Activated naive CD4-positive, alpha-beta T cell treated with anti-CD3 and anti-CD28 coated beads, Interleukin-2, amount 50 U/mL, for 24 hours (primary cell): ENCODE results near the gene CLCN6.
"Not testable (repeated sequence)": the region's sequence is repeated elsewhere in the genome, so short reads cannot be mapped to it uniquely, and the experiment has no call there.

Experiments used
- H3K27ac Mint-ChIP-seq: one replicate; pipeline ENCODE4 v1.8.0; 2021; ENCODE audit warnings: mild to moderate bottlenecking, mixed read lengths
- H3K27me3 Mint-ChIP-seq: one replicate; pipeline ENCODE4 v1.8.0; 2021; ENCODE audit warnings: mixed read lengths
- H3K36me3 Mint-ChIP-seq: one replicate; pipeline ENCODE4 v1.8.0; 2021; ENCODE audit warnings: mixed read lengths
- H3K4me1 Mint-ChIP-seq: one replicate; pipeline ENCODE4 v1.8.0; 2021; ENCODE audit warnings: mixed read lengths
- H3K4me3 Mint-ChIP-seq: one replicate; pipeline ENCODE4 v1.8.0; 2021; ENCODE audit warnings: mild to moderate bottlenecking, mixed read lengths
- H3K9me3 Mint-ChIP-seq: one replicate; pipeline ENCODE4 v1.8.0; 2021; ENCODE audit warnings: mixed read lengths

Gene CLCN6

GRCh38 chr1:11800391-11800755 lies 5.6 kb upstream of the CLCN6 start:
- no peak overlapping the region for H3K27ac Mint-ChIP-seq
- no peaks in the 10 kb centered on the region for H3K27me3 Mint-ChIP-seq
- no peaks in the 10 kb centered on the region for H3K9me3 Mint-ChIP-seq
- peaks cover 38% of the 10 kb centered on the region for H3K4me1 Mint-ChIP-seq
- no peak overlapping the region for H3K4me3 Mint-ChIP-seq
- peaks cover 3% of the 10 kb centered on the region for H3K36me3 Mint-ChIP-seq

GRCh38 chr1:11800756-11801433 lies 5.1 kb upstream of the CLCN6 start:
- H3K27ac Mint-ChIP-seq, result no peak overlapping the region
- H3K27me3 Mint-ChIP-seq, result no peaks in the 10 kb centered on the region
- H3K36me3 Mint-ChIP-seq, result peaks cover 2% of the 10 kb centered on the region
- no peak overlapping the region for H3K4me3 Mint-ChIP-seq
- peaks cover 39% of the 10 kb centered on the region for H3K4me1 Mint-ChIP-seq
- H3K9me3 Mint-ChIP-seq, result no peaks in the 10 kb centered on the region

GRCh38 chr1:11802616-11802972 lies 3.4 kb upstream of the CLCN6 start:
- no peaks in the 10 kb centered on the region for H3K27me3 Mint-ChIP-seq
- no peaks in the 10 kb centered on the region for H3K9me3 Mint-ChIP-seq
- peaks cover 53% of the 10 kb centered on the region for H3K4me1 Mint-ChIP-seq

GRCh38 chr1:11802973-11803885 lies 2.8 kb upstream of the CLCN6 start:
- peak overlapping the region; percentile 72 for H3K4me3 Mint-ChIP-seq
- H3K27ac Mint-ChIP-seq, result no peak overlapping the region
- H3K36me3 Mint-ChIP-seq, result peaks cover 2% of the 10 kb centered on the region
- H3K27me3 Mint-ChIP-seq, result no peaks in the 10 kb centered on the region
- no peaks in the 10 kb centered on the region for H3K9me3 Mint-ChIP-seq
- peaks cover 60% of the 10 kb centered on the region for H3K4me1 Mint-ChIP-seq

More at GRCh38 chr1:11802616-11802972, 3.4 kb upstream of the CLCN6 start:
- H3K4me3 Mint-ChIP-seq, result peak overlapping the region; percentile 72
- peak overlapping the region; percentile 41 for H3K27ac Mint-ChIP-seq
- H3K36me3 Mint-ChIP-seq, result peaks cover 2% of the 10 kb centered on the region

GRCh38 chr1:11803924-11804665 lies 1.9 kb upstream of the CLCN6 start:
- not testable (repeated sequence) for H3K27ac Mint-ChIP-seq, H3K9me3 Mint-ChIP-seq, H3K27me3 Mint-ChIP-seq, H3K36me3 Mint-ChIP-seq
- H3K4me1 Mint-ChIP-seq, result peaks cover 64% of the 10 kb centered on the region
- peak overlapping the region; percentile 97 for H3K4me3 Mint-ChIP-seq

- Mint-ChIP-seq H3K27ac (peak overlapping the region; percentile 17), H3K4me3 (peak overlapping the region; percentile 97), H3K9me3 (no peaks in the 10 kb centered on the region), H3K27me3 (no peaks in the 10 kb centered on the region), H3K36me3 (peaks cover 4% of the 10 kb centered on the region), H3K4me1 (peaks cover 68% of the 10 kb centered on the region)
Measured at GRCh38 chr1:11804666-11805421, 1.1 kb upstream of the CLCN6 start.

GRCh38 chr1:11806307-11806936 lies 431 bp downstream of the CLCN6 start:
- Mint-ChIP-seq H3K4me1 (peaks cover 67% of the 10 kb centered on the region), H3K4me3 (peak overlapping the region; percentile 97), H3K27ac (peak overlapping the region; percentile 95), H3K36me3 (peaks cover 2% of the 10 kb centered on the region), H3K9me3 (no peaks in the 10 kb centered on the region), H3K27me3 (no peaks in the 10 kb centered on the region)

GRCh38 chr1:11807133-11807532 lies 1.1 kb downstream of the CLCN6 start:
- H3K4me3 Mint-ChIP-seq, result peak overlapping the region; percentile 97
- H3K27ac Mint-ChIP-seq, result no peak overlapping the region
- peaks cover 5% of the 10 kb centered on the region for H3K36me3 Mint-ChIP-seq
- H3K27me3 Mint-ChIP-seq, result no peaks in the 10 kb centered on the region
- no peaks in the 10 kb centered on the region for H3K9me3 Mint-ChIP-seq
- H3K4me1 Mint-ChIP-seq, result peaks cover 60% of the 10 kb centered on the region

GRCh38 chr1:11813021-11813420 lies 7.0 kb downstream of the CLCN6 start:
- no peaks in the 10 kb centered on the region for H3K27me3 Mint-ChIP-seq
- H3K4me1 Mint-ChIP-seq, result peaks cover 10% of the 10 kb centered on the region
- no peaks in the 10 kb centered on the region for H3K9me3 Mint-ChIP-seq
- H3K27ac Mint-ChIP-seq, result no peak overlapping the region
- peaks cover 12% of the 10 kb centered on the region for H3K36me3 Mint-ChIP-seq
- no peak overlapping the region for H3K4me3 Mint-ChIP-seq

GRCh38 chr1:11817192-11817591 lies 11.2 kb downstream of the CLCN6 start:
- H3K27ac Mint-ChIP-seq, result no peak overlapping the region
- H3K4me3 Mint-ChIP-seq, result no peak overlapping the region
- H3K9me3 Mint-ChIP-seq, result no peaks in the 10 kb centered on the region
- no peaks in the 10 kb centered on the region for H3K27me3 Mint-ChIP-seq
- H3K36me3 Mint-ChIP-seq, result peaks cover 17% of the 10 kb centered on the region
- H3K4me1 Mint-ChIP-seq, result no peaks in the 10 kb centered on the region

GRCh38 chr1:11822091-11822490 lies 16.1 kb downstream of the CLCN6 start:
- H3K27ac Mint-ChIP-seq, result no peak overlapping the region
- H3K4me1 Mint-ChIP-seq, result no peaks in the 10 kb centered on the region
- H3K9me3 Mint-ChIP-seq, result no peaks in the 10 kb centered on the region

GRCh38 chr1:11823366-11824137 lies 17.6 kb downstream of the CLCN6 start:
- Mint-ChIP-seq H3K4me1 (no peaks in the 10 kb centered on the region), H3K27me3 (no peaks in the 10 kb centered on the region), H3K36me3 (peaks cover 9% of the 10 kb centered on the region), H3K9me3 (no peaks in the 10 kb centered on the region), H3K4me3 (no peak overlapping the region), H3K27ac (no peak overlapping the region)

More at GRCh38 chr1:11822091-11822490, 16.1 kb downstream of the CLCN6 start:
- Mint-ChIP-seq H3K4me3 (no peak overlapping the region), H3K36me3 (peaks cover 12% of the 10 kb centered on the region), H3K27me3 (no peaks in the 10 kb centered on the region)

GRCh38 chr1:11825131-11825530 lies 19.1 kb downstream of the CLCN6 start:
- Mint-ChIP-seq H3K9me3 (no peaks in the 10 kb centered on the region), H3K4me1 (no peaks in the 10 kb centered on the region), H3K4me3 (no peak overlapping the region), H3K36me3 (peaks cover 1% of the 10 kb centered on the region), H3K27me3 (no peaks in the 10 kb centered on the region), H3K27ac (no peak overlapping the region)

GRCh38 chr1:11826946-11827345 lies 21.0 kb downstream of the CLCN6 start:
- no peak overlapping the region for H3K4me3 Mint-ChIP-seq

More at GRCh38 chr1:11826946-11827345, 21.0 kb downstream of the CLCN6 start:
- H3K9me3 Mint-ChIP-seq, result no peaks in the 10 kb centered on the region
- no peaks in the 10 kb centered on the region for H3K36me3 Mint-ChIP-seq
- H3K4me1 Mint-ChIP-seq, result no peaks in the 10 kb centered on the region
- no peaks in the 10 kb centered on the region for H3K27me3 Mint-ChIP-seq
- H3K27ac Mint-ChIP-seq, result no peak overlapping the region
